Brain microvascular endothelial cell (primary cell): ENCODE results near the gene RANBP6.
A peak's percentile ranks its signal among the peaks of the same experiment; 100 is the strongest.
"Not testable (repeated sequence)": the region's sequence is repeated elsewhere in the genome, so short reads cannot be mapped to it uniquely, and the experiment has no call there.

Experiments used
- DNase-seq: peaks from one replicate; pipeline ENCODE4 v3.0.0-alpha.2; 2020
- H3K27ac ChIP-seq: fragments of 250-450 bp; sonication (Bioruptor Pico); 2 replicates; pipeline ENCODE4 v1.5.1; 2020; ENCODE audit warnings: mild to moderate bottlenecking, moderate library complexity
- H3K27me3 ChIP-seq: fragments of 250-450 bp; sonication (Bioruptor Pico); replicated peaks from 2 replicates; pipeline ENCODE4 v1.5.1; 2020; ENCODE audit warnings: mild to moderate bottlenecking
- H3K36me3 ChIP-seq: fragments of 250-450 bp; sonication (Bioruptor Pico); replicated peaks from 2 replicates; pipeline ENCODE4 v1.5.1; 2020; ENCODE audit warnings: mild to moderate bottlenecking
- H3K4me3 ChIP-seq: 2 replicates; pipeline ENCODE4 v1.5.1; 2011; ENCODE audit warnings: low read depth, mild to moderate bottlenecking, control low read depth, low read length, moderate library complexity
- in situ Hi-C: cut with HindIII; loops from 2 replicates; pipeline ENCODE4 v1.10.0; 2017; ENCODE audit warnings: low sequenced_read_pairs, low pct_ligation_motif_present
- TF ChIP-seq, protein P1 (sequence below): IDR thresholded peaks from 2 replicates; pipeline ENCODE4 v1.5.1; 2011; ENCODE audit warnings: low read depth, mild to moderate bottlenecking, moderate library complexity, low read length, control low read depth, inconsistent platforms; ENCODE audit errors: missing control alignments

Gene RANBP6

DNA sequence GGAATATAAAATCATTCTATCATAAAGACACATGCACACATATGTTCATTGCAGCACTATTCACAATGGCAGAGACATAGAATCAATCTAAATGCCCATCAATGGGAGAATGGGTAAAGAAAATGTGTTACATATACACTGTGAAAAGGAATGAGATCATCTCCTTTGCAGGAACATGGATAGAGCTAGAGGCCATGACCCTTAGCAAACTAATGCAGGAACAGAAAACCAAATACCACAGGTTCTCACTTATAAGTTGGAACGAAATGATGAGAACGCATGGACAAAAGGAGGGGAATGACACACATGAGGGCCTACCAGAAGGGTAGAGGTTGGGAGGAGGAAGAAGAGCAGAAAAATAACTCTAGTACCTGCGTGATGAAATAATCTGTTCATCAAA lies 21.0 kb upstream of the RANBP6 start:
- H3K36me3 ChIP-seq: no peaks in the 10 kb centered on the region
- H3K4me3 ChIP-seq: no peak overlapping the region
- in situ Hi-C loops: no loop called here
- TF ChIP-seq, protein P1, sequence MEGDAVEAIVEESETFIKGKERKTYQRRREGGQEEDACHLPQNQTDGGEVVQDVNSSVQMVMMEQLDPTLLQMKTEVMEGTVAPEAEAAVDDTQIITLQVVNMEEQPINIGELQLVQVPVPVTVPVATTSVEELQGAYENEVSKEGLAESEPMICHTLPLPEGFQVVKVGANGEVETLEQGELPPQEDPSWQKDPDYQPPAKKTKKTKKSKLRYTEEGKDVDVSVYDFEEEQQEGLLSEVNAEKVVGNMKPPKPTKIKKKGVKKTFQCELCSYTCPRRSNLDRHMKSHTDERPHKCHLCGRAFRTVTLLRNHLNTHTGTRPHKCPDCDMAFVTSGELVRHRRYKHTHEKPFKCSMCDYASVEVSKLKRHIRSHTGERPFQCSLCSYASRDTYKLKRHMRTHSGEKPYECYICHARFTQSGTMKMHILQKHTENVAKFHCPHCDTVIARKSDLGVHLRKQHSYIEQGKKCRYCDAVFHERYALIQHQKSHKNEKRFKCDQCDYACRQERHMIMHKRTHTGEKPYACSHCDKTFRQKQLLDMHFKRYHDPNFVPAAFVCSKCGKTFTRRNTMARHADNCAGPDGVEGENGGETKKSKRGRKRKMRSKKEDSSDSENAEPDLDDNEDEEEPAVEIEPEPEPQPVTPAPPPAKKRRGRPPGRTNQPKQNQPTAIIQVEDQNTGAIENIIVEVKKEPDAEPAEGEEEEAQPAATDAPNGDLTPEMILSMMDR: no peak
- H3K27ac ChIP-seq: no peak overlapping the region
- no peaks in the 10 kb centered on the region for H3K27me3 ChIP-seq
- DNase-seq: no peak

DNA sequence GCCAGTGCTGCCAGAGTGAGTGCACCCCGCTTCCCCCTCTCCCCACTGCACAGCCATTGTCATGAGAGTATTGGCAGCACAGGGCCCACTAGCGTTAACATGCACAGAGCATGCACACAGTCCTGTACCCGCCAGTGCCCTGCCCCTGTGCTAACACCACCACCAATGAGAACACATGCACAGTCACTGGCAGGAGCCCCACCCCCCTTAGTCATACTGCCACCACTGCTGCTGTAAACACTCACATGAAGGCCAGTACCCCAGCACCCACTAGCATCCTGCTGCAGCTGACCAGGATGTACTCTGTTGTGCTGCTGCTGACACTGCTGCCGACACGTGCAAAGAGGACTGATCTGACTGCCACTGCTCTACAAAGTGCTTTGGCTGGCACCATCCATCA lies 19.5 kb upstream of the RANBP6 start:
- H3K27me3 ChIP-seq: no peaks in the 10 kb centered on the region
- no peak overlapping the region for H3K27ac ChIP-seq
- no peak overlapping the region for H3K4me3 ChIP-seq
- TF ChIP-seq, protein P1: no peak
- DNase-seq: no peak
- no peaks in the 10 kb centered on the region for H3K36me3 ChIP-seq
- in situ Hi-C loops: no loop called here

DNA sequence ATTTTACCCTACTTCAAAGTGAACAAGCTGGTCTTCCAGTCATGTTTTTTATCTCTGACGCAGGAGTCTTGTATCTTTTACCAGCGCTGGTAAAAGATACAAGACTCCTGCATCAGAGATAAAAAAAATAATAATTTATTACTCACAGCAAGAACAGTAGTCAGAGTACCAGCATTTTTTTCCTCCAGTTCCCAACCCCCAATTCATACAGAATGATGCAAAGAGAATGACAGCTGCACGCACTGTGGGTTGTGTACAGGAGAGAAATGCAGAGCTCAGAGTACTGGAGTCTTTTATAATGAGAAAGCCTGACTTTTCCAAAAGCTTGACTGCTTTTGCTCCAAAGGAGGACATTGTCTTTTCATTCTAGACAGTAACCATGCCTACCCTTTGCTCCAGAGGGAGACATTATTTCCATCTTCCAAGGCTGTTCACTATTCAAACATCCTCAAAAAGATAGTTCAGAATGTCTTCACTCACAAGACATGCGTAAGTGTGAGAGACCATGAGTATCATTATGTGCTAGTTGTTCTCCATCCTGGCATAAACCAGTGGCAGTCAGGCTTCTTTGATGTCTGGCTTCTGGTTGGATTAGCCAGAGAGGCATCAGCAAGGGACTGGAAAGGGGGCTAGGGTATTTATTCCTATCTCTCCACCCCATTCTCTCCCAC lies 14.3 kb upstream of the RANBP6 start:
- in situ Hi-C loops: no loop called here
- no peak overlapping the region for H3K27ac ChIP-seq
- TF ChIP-seq, protein P1: no peak
- H3K27me3 ChIP-seq: no peaks in the 10 kb centered on the region
- no peaks in the 10 kb centered on the region for H3K36me3 ChIP-seq
- no peak for DNase-seq
- H3K4me3 ChIP-seq: no peak overlapping the region

- in situ Hi-C loops: no loop called here
- no peaks in the 10 kb centered on the region for H3K36me3 ChIP-seq
- no peaks in the 10 kb centered on the region for H3K27me3 ChIP-seq
- DNase-seq: no peak
- no peak overlapping the region for H3K27ac ChIP-seq
- TF ChIP-seq, protein P1: peak; percentile 66
- H3K4me3 ChIP-seq: no peak overlapping the region
Measured at GRCh38 chr9:6024035-6024554, 8.7 kb upstream of the RANBP6 start.

DNA sequence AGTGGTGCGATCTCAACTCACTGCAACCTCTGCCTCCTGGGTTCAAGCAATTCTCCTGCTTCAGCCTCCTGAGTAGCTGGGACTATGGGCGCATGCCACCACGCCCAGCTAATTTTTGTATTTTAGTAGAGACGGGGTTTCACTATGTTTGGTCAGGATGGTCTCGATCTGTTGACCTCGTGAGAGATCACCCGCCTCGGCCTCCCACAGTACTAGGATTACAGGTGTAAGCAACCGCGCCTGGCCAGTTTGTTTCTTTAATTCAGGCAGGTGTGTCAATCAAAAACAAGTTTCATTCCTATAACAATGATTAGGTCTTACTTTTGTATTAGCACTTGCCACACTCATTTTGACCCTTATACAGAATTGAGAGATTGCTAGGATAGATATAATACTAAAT lies 1.6 kb upstream of the RANBP6 start:
- DNase-seq, H3K27me3 ChIP-seq, H3K4me3 ChIP-seq, H3K27ac ChIP-seq, in situ Hi-C loops, H3K36me3 ChIP-seq: not testable (repeated sequence)

- no peaks in the 10 kb centered on the region for H3K36me3 ChIP-seq
- TF ChIP-seq, protein P1: no peak
- H3K4me3 ChIP-seq: peak overlapping the region; percentile 89
- DNase-seq: peak; percentile 73
- in situ Hi-C loops: no loop called here
- H3K27ac ChIP-seq: peak overlapping the region; percentile 84
- H3K27me3 ChIP-seq: no peaks in the 10 kb centered on the region
Measured at GRCh38 chr9:6014670-6015270, 654 bp downstream of the RANBP6 start.
